Measurements from ENCODE around the gene RHBDF1.

DNA sequence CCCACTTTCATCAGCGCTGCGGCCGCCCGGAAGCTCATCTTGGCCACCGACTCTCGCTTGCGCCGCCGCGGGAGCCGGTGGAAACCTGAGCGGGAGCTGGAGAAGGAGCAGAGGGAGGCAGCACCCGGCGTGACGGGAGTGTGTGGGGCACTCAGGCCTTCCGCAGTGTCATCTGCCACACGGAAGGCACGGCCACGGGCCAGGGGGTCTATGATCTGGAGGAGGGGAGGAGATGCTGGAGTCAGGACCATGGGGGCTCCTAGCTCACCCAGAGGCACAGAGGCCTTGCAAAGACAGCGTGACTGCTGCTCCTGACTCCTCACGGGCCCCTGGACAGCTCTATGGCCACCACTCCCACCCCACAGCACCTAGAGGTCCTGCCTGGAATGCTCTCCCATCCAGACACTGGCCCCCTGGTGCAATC is 9.5 kb downstream of the RHBDF1 start:
- TF ChIP-seq, protein P1, sequence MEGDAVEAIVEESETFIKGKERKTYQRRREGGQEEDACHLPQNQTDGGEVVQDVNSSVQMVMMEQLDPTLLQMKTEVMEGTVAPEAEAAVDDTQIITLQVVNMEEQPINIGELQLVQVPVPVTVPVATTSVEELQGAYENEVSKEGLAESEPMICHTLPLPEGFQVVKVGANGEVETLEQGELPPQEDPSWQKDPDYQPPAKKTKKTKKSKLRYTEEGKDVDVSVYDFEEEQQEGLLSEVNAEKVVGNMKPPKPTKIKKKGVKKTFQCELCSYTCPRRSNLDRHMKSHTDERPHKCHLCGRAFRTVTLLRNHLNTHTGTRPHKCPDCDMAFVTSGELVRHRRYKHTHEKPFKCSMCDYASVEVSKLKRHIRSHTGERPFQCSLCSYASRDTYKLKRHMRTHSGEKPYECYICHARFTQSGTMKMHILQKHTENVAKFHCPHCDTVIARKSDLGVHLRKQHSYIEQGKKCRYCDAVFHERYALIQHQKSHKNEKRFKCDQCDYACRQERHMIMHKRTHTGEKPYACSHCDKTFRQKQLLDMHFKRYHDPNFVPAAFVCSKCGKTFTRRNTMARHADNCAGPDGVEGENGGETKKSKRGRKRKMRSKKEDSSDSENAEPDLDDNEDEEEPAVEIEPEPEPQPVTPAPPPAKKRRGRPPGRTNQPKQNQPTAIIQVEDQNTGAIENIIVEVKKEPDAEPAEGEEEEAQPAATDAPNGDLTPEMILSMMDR (IDR thresholded peaks at IDR 0.05 in 8 of 11, conservative IDR thresholded peaks at IDR 0.05 in 3 of 11): no peak
- no peak for TF ChIP-seq POLR2AphosphoS5 (IDR thresholded peaks at IDR 0.05)
- no peak for TF ChIP-seq POLR2A (IDR thresholded peaks at IDR 0.05)
